Stimulated activated CD4-positive, alpha-beta T cell treated with anti-CD3 and anti-CD28 coated beads, Interleukin-12 subunit alpha, Interleukin-12 subunit beta, amount 100 ng/mL, for 24 hours (primary cell): Measurements from ENCODE around the gene TMEM147.

ENCODE experiments used
- DNase-seq, 2 experiments: peaks; one replicate each; pipeline ENCODE4 v3.0.0-alpha.2; 2020; ENCODE audit warnings: low read depth in 2 of 2

Gene TMEM147

GRCh38 chr19:35545855-35546381 is 492 bp downstream of the TMEM147 start:
- peak; percentile 52 to 75 for DNase-seq

GRCh38 chr19:35546532-35546931 is 1.1 kb downstream of the TMEM147 start:
- DNase-seq: no peak

DNA sequence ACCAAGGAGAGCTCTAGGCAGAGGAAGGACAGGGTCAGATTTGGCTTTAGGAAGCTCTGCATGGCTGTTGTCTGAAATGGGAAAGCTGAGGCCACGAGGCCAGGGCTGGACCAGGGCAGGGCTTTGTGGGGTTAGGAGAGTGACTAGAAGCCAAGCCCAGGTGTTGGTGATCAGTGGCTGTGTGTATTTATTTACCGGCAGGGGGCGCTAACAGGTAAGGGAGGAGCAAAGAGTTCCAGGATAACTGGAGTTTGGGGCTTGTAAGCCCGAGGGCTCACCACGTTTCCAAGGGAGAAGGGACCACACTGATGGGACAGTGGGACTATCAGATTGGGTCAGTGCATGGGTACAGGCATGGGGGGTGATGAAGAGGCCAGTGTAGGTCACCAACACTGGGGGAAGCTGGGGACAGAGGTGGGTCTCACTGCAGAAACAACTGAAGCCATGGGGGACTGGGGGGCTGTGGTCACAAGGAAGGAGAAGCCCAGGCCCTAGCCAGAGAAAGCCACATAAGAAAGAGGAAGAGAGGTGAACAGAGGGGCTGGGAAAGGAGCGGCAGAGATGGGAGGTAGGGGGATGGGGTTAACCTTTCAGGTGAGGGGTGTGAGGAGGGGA is 3.9 kb downstream of the TMEM147 start:
- peak in 1 of 2 experiments; percentile 41 for DNase-seq

GRCh38 chr19:35549879-35550523 is 4.6 kb downstream of the TMEM147 start:
- DNase-seq: no peak

DNA sequence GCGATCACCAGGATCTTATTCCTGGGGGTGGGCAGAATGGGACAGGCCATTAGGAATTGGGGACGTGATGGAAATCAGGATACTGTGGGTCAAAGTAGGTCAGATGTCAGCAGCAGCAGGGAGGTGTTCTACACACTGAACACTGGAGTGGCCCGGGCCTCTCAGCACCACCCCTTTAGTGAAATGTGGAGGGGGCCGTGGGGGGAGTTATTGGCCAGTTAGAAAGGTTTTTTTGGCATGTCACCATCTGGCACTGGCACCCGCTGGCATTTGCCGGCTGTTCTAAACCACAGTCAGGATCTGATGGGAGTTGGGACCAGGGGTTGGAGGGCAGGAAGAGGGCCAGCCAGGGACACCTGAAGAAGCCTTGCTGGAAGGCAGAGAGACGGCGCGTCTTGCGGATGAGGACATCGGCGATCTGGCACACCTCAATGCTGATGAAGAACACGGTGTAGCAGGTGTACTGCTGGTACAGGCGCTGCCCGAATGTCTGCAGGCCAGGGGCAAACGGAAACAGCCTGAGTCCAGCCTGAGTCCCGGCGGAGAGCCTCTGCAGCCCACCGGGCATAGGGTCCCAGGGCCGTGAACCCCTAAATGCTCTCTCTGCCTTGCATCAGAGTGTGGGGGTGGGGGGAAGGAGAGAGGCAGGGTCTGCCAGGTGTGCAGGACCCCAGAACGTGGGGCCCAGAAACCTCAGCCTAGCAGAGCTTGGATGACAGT is 5.8 kb downstream of the TMEM147 start:
- DNase-seq: no peak

- DNase-seq: no peak
These were observed 7.3 kb downstream of the TMEM147 start for GRCh38 chr19:35552534-35553384.

- no peak for DNase-seq
These were observed 8.1 kb downstream of the TMEM147 start for GRCh38 chr19:35553385-35554000.

GRCh38 chr19:35554076-35554475 is 8.7 kb downstream of the TMEM147 start:
- no peak for DNase-seq

GRCh38 chr19:35555301-35556005 is 10.0 kb downstream of the TMEM147 start:
- DNase-seq: no peak

GRCh38 chr19:35556025-35556590 is 10.7 kb downstream of the TMEM147 start:
- no peak for DNase-seq

DNA sequence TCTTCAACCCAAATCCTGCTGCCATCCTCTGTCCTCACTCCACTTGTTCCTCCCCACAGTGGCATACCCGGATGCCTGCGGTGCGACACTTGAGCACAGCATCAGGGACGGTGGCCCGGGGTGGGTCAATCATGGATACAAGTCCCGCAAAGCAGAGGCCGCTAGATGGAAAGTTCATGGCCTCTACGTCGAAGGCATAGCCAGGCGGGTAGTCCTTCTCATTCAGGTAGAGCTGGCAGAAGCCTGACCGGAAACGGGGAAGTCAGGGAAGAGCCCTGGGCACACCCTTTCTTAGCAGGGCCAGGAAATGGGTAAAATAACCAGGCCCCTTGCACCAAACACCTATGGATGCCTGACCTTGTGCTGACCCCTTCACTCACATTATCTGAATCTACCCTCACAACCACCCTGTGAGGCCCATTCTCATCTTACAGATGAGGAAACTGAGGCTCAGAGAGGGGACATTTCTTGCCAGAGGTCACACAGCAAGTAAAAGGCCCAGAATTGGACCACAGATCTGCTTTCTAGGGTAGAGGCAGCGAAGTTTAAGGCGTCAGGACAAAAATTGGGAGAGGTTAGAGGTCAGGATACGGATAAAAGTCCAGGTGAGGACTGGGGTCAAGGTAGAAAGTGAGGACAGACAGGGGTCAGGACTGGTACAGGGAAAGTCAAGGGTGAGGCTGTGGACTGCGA is 11.6 kb downstream of the TMEM147 start:
- no peak for DNase-seq

GRCh38 chr19:35557539-35558399 is 12.3 kb downstream of the TMEM147 start:
- peak; percentile 28 to 61 for DNase-seq

- no peak for DNase-seq
These were observed 13.2 kb downstream of the TMEM147 start for GRCh38 chr19:35558400-35559280.

DNA sequence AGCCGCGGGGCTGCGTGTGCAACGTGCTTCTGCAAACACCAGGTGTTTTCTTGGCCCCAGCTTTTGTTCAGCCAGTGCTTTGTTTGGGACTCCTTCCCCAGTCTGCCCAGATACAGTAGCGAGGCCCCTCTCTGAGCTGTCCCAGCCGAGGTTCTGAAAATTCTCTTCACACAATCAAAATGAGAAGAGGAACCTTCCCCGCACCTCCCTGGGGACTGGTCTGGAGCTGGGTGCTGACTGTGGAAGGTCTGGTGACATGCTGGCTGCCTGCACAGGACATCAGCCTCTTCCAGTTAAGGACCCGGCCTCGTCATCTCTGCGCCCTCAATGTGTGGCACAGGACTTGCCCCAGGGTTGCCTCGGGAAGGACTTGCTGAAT is 13.8 kb downstream of the TMEM147 start:
- DNase-seq: no peak

DNA sequence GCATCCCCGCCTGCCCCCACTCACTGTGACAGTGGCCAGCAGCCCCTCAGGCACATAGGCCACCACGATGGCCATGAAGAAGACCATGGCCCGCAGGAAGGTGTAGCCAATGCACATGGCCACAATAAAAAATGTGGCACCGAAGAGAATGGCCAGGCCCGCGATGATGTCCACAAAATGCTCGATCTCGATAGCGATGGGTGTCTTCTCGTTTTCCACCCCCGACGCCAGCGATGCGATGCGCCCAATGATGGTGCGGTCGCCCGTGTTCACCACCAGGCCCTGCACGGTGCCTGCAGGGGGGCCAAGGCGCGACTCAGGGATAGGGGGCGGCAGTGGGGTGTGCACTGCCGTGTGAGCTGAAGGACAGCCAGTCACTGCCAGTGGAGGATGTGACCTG is 14.4 kb downstream of the TMEM147 start:
- no peak for DNase-seq

- no peak for DNase-seq
These were observed 14.8 kb downstream of the TMEM147 start for GRCh38 chr19:35560271-35560670.

DNA sequence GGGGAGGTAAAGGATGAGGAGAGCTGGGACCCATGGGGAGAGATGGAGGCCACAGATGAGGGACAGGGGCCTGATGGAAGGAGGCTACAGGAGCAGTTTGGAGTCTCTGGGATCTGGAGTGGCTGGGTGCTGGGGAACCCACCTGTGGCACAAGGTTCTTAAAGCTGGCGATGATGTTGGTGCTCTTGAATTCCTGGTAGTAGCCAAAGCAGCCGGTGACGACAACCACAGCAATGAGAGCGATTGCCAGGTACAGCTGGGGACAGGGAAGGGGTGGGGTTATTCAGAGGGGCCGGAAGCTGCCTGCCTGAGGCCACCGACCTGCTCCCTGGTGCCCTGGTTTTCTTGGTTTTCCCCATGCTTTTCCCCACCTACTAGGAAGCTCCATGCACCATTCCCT is 15.3 kb downstream of the TMEM147 start:
- no peak for DNase-seq

DNA sequence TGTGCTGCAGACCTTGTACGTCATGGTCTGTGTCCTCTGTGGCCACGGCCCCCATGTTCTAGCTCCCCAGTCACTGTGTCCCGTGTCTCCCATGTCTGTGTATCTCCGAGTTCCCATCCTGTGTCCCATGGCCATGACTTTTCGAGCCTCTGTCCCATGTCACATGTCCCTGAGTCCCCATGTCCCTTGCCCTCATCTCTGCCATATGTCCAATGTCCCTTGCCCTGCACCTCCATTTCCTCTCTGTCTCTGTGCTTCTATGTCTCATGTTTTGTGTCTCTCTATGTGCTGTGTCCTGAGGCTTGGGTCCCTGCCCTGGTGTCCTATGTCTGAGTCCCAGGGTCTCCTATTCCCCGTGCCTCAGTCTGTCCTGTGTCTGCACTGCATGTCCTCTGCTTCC is 16.0 kb downstream of the TMEM147 start:
- DNase-seq: no peak
